ENCODE measurements around the gene SNTG2. TPM values are rescaled to one million over a fixed set of nuclear protein-coding genes. Genes with fewer than 3 reads are reported as not detected.

Gene SNTG2
- total RNA-seq, 4 donors from 2014 or later, result 1.7 to 5.9 (median 2.0) TPM; not detected in 1

GRCh38 chr2:933734-934295, 16.8 kb upstream of the SNTG2 start:
- 72 to 85% methylated on average over 16 to 17 of the region's 17 CpGs for WGBS, 2 donors
- no peak for DNase-seq
- intact Hi-C loops (cut with DNase I), result no loop called here

GRCh38 chr2:937530-937929, 13.1 kb upstream of the SNTG2 start:
- TF ChIP-seq POLR2A (IDR thresholded peaks at IDR 0.05), result no peak
- TF ChIP-seq, protein P1, sequence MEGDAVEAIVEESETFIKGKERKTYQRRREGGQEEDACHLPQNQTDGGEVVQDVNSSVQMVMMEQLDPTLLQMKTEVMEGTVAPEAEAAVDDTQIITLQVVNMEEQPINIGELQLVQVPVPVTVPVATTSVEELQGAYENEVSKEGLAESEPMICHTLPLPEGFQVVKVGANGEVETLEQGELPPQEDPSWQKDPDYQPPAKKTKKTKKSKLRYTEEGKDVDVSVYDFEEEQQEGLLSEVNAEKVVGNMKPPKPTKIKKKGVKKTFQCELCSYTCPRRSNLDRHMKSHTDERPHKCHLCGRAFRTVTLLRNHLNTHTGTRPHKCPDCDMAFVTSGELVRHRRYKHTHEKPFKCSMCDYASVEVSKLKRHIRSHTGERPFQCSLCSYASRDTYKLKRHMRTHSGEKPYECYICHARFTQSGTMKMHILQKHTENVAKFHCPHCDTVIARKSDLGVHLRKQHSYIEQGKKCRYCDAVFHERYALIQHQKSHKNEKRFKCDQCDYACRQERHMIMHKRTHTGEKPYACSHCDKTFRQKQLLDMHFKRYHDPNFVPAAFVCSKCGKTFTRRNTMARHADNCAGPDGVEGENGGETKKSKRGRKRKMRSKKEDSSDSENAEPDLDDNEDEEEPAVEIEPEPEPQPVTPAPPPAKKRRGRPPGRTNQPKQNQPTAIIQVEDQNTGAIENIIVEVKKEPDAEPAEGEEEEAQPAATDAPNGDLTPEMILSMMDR (IDR thresholded peaks at IDR 0.05), result no peak
- Histone ChIP-seq H3K9me3 (no peaks in the 10 kb centered on the region), H3K27me3 (no peaks in the 10 kb centered on the region), H3K4me3 (no peak overlapping the region), H3K36me3 (no peaks in the 10 kb centered on the region), H3K27ac (no peak overlapping the region), H3K4me1 (no peaks in the 10 kb centered on the region)
- DNase-seq, result no peak
- intact Hi-C loops (cut with DNase I), result no loop called here
- 77 to 90% methylated on average over 2 to 3 of the region's 15 CpGs for WGBS, 2 donors

More at GRCh38 chr2:933734-934295, 16.8 kb upstream of the SNTG2 start:
- H3K27me3 ChIP-seq, result no peaks in the 10 kb centered on the region
- H3K4me1 ChIP-seq, result no peaks in the 10 kb centered on the region
- TF ChIP-seq POLR2A (IDR thresholded peaks at IDR 0.05), result no peak
- TF ChIP-seq, protein P1 (IDR thresholded peaks at IDR 0.05), result no peak
- H3K4me3 ChIP-seq, result no peak overlapping the region
- no peaks in the 10 kb centered on the region for H3K36me3 ChIP-seq
- no peaks in the 10 kb centered on the region for H3K9me3 ChIP-seq
- H3K27ac ChIP-seq, result no peak overlapping the region

DNA sequence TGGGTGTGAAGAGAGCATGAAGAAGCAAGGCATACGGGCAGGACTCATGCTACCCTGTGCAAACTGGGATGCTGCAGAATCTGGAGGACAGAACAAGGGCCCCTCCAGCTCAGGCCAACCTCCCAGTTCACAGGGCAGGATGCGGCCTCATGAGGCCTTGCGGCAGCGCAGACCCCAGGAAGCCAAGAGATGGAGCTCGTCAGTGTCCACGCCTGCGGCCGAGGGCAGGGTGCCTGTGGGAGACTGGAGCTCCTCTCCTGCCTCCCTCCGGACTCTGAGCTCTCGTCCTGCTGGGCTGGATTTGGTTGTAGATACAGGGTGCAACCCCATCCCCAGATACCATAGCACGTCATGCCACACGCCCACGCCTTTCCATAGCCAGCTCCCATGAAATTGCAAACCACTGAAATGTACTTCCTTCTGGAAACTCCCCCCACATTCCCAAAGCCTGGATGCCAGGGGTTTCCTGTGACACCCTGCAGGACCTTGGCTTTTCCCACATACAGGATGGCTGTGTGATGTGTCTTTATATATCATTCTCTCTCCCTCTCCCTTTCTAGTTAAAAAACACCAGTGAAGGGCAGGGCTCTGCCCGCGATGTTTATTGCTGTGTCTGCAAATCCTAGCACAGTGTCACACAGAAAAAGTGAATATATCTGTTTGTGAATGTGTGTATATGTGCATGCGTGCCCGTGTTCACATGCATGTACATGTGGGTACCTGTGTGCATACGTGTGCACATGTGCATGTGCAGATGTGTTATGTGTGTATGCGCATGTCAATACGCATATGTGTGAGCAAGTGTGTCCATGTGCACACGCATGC, 12.3 kb upstream of the SNTG2 start:
- WGBS, 2 donors, result 76 to 85% methylated on average over 11 to 20 of the region's 21 CpGs
- Histone ChIP-seq H3K36me3 (no peaks in the 10 kb centered on the region), H3K27me3 (no peaks in the 10 kb centered on the region), H3K27ac (no peak overlapping the region), H3K4me1 (no peaks in the 10 kb centered on the region), H3K9me3 (no peaks in the 10 kb centered on the region), H3K4me3 (no peak overlapping the region)
- no peak for DNase-seq
- intact Hi-C loops (cut with DNase I), result no loop called here
- no peak for TF ChIP-seq POLR2A (IDR thresholded peaks at IDR 0.05)
- TF ChIP-seq, protein P1 (IDR thresholded peaks at IDR 0.05), result no peak

GRCh38 chr2:939936-940601, 10.6 kb upstream of the SNTG2 start:
- TF ChIP-seq POLR2A (IDR thresholded peaks at IDR 0.05), result no peak
- TF ChIP-seq, protein P1 (IDR thresholded peaks at IDR 0.05), result no peak
- intact Hi-C loops (cut with DNase I), result no loop called here
- Histone ChIP-seq H3K9me3 (peaks cover 0 to 8% (median 3%) of the 10 kb centered on the region in 3 donors), H3K27ac (no peak overlapping the region), H3K36me3 (no peaks in the 10 kb centered on the region), H3K4me3 (no peak overlapping the region), H3K27me3 (no peaks in the 10 kb centered on the region), H3K4me1 (no peaks in the 10 kb centered on the region)
- no peak for DNase-seq
- 48 to 69% methylated on average over 8 of the region's 8 CpGs for WGBS, 2 donors

DNA sequence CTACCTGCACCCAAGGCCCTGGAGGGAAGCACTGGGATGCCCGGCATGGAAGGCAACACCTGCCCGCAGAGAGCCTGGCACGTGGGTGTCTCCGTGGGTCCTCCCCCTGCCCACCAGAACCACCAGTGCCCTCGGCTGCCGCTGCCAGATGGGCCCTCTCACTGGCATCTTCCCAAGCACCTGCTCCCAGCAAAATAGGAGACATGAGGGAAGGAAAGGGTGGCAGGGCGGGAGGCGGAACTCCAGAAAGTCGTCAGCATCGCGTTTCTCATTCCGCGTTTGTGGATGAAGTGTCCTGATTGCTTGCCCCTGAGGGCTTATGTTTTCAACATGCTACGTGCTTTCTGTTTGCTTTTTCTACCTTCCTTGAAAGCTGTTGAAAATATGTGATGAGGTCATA, 8.8 kb upstream of the SNTG2 start:
- Histone ChIP-seq H3K9me3 (peaks cover 0 to 9% (median 3%) of the 10 kb centered on the region in 3 donors), H3K27ac (no peak overlapping the region), H3K4me1 (no peaks in the 10 kb centered on the region), H3K36me3 (no peaks in the 10 kb centered on the region), H3K27me3 (peaks cover 0 to 12% (median 0%) of the 10 kb centered on the region in 4 donors), H3K4me3 (no peak overlapping the region)
- TF ChIP-seq, protein P1 (IDR thresholded peaks at IDR 0.05), result no peak
- TF ChIP-seq POLR2A (IDR thresholded peaks at IDR 0.05), result no peak
- 54 to 55% methylated on average over 14 of the region's 14 CpGs for WGBS, 2 donors
- intact Hi-C loops (cut with DNase I), result no loop called here
- no peak for DNase-seq

All from esophagus squamous epithelium (tissue), 5 donors.